MM.1S (cell line): ENCODE results near the gene DNAJC3.

Experiments used
- EZH2 ChIP-seq: fragments of 300-600 bp; sonication (generic); optimal IDR thresholded peaks from 2 replicates; pipeline ENCODE3; 2017; ENCODE audit warnings: low read depth, mild to moderate bottlenecking, antibody characterized with exemption, low read length, mixed read lengths
- EZH2phosphoT487 ChIP-seq: fragments of 300-600 bp; sonication (generic); IDR thresholded peaks from 2 replicates; pipeline ENCODE4 v1.6.1; 2018; ENCODE audit warnings: antibody characterized with exemption, low read length
- TF ChIP-seq, protein P1 (sequence below): fragments of 300-600 bp; sonication (generic); IDR thresholded peaks from 2 replicates; pipeline ENCODE4 v1.5.1; 2016; ENCODE audit warnings: antibody characterized with exemption, low read length, mixed read lengths

DNA sequence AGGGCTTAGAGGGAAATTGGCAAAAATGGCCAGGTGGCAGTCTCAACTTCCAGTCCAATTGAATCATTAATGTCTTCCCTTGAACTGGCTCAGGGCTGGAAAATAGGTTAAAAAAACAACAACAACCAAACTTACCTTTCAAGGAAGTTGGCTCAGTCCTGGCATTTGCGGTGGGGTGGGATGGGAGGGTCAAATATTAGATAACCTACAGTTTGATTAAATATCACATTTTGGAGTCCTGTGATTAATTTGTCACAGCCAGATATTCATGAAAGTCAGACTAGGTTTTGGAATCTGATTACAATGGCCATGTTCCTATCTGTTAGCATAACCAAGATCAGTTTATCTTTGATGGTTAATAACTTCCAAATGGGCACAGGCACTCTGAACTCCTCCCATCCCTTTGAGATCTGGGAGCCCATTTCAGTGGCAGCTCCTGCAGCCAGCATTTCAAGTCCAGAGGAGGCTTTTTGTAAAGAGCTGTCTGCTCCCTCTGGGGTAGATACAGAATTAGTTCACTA, 24.6 kb upstream of the DNAJC3 start:
- TF ChIP-seq, protein P1, sequence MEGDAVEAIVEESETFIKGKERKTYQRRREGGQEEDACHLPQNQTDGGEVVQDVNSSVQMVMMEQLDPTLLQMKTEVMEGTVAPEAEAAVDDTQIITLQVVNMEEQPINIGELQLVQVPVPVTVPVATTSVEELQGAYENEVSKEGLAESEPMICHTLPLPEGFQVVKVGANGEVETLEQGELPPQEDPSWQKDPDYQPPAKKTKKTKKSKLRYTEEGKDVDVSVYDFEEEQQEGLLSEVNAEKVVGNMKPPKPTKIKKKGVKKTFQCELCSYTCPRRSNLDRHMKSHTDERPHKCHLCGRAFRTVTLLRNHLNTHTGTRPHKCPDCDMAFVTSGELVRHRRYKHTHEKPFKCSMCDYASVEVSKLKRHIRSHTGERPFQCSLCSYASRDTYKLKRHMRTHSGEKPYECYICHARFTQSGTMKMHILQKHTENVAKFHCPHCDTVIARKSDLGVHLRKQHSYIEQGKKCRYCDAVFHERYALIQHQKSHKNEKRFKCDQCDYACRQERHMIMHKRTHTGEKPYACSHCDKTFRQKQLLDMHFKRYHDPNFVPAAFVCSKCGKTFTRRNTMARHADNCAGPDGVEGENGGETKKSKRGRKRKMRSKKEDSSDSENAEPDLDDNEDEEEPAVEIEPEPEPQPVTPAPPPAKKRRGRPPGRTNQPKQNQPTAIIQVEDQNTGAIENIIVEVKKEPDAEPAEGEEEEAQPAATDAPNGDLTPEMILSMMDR = no peak
- TF ChIP-seq EZH2 (no peak), EZH2phosphoT487 (no peak)
